ENCODE results near the gene NPAS3.

The NPAS3 gene

GRCh38 chr14:32940711-32941667 lies 2.3 kb downstream of the NPAS3 start:
- DNase-seq = no peak

DNA sequence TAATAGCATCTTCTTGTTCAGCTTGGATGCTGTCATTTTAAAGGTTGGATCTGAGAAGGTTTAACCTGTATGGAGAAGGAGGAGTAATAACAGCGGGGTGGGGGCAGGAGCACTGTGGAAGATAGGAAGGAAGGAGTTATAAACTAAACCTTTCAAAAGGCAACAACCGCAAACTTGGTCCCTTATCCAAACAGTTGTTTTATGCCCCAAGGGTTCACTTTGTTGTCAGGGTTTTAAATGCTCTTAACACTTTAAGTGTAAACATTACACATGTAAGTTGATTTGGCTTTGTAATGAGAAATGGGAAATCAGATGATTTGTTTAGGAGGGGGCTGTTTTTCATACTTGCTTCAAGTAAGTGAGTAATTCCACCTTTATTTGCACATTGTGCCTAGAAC lies 3.0 kb downstream of the NPAS3 start:
- no peak for DNase-seq

DNA sequence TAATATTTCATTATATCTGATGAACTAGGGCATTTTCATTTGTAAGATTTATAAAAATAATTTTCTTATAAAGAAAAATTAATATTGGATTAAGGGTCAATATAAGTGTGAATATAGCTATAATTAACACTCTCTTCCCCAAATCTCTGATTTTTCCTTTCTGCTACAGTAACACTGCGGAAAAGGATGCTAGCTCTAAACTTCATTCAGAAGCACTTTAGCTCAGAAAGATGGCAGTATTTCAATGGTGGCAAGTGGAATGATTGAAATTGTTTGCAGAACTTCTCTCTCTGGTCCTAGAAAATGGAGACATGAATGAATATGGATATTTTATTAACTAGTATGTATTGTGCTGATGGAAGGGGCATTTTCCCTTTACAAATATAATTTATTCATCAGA lies 8.4 kb downstream of the NPAS3 start:
- DNase-seq = no peak

GRCh38 chr14:32947792-32948191 lies 9.1 kb downstream of the NPAS3 start:
- DNase-seq = no peak

- DNase-seq = no peak
These were observed 11.9 kb downstream of the NPAS3 start for GRCh38 chr14:32950584-32950983.

- DNase-seq = no peak
These were observed 28.7 kb downstream of the NPAS3 start for GRCh38 chr14:32967421-32967820.

- no peak for DNase-seq
These were observed 30.4 kb downstream of the NPAS3 start for GRCh38 chr14:32968972-32969544.

- DNase-seq = no peak
These were observed 39.2 kb downstream of the NPAS3 start for GRCh38 chr14:32977913-32978312.

GRCh38 chr14:32978691-32979255 lies 40.1 kb downstream of the NPAS3 start:
- DNase-seq = no peak

DNA sequence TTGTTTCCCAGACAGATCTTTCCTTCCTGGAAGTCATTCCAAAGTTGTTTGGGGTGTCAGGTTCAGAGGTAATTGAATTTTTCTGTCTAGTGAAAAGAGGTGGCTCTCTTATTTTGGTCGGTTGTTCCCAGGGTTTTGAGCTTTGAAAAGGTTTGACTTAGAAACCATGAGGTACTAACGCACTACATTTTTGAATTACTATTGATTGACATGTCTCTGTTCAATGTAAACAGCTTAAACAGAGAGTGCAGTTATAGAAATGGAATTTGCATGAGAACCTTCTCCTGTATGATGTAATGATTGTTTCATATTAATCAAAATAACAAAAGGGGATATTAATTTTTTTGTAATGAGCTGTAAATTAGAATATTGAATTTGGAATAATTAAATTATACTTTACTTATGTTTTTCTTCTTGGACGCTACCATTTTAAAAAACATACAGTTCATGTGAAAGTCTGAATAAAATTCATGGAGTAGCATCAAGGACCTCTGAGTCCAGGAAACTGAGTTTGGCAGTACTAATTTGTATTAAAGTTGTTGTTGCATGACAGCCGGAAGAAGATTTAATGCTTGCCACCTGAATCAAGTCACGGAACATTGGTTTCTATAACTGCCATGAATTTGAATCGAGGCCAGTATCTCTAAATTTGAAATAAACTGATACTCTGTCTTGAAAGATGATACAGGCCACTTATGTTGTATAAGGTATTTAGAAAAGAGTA lies 41.7 kb downstream of the NPAS3 start:
- DNase-seq = no peak

DNA sequence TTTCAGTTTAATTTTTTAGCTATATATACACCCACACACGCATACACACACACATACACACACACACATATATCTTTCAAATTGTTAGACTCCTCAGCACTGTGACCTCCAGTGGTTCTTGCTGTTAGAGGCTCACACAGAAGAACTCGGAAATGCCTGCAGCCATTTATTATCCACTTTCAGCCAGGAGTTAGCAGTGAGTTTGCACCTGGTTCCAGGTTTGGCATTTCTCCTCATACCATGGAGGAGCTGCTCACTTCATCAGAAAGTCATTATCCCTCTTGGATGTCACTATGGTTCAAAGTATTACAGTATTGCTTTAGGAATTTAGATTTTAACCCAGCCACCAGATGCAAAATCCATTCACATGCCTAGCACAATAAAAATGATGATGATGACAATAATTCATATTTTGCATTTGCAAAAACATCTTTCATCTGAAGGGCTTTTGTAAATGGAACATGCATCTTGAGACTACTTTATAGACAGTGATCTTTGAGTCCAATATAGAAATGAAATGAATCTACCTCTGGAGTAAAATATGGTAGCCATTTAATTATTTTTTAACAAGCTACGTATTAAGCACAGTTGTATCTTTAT lies 42.3 kb downstream of the NPAS3 start:
- no peak for DNase-seq

DNA sequence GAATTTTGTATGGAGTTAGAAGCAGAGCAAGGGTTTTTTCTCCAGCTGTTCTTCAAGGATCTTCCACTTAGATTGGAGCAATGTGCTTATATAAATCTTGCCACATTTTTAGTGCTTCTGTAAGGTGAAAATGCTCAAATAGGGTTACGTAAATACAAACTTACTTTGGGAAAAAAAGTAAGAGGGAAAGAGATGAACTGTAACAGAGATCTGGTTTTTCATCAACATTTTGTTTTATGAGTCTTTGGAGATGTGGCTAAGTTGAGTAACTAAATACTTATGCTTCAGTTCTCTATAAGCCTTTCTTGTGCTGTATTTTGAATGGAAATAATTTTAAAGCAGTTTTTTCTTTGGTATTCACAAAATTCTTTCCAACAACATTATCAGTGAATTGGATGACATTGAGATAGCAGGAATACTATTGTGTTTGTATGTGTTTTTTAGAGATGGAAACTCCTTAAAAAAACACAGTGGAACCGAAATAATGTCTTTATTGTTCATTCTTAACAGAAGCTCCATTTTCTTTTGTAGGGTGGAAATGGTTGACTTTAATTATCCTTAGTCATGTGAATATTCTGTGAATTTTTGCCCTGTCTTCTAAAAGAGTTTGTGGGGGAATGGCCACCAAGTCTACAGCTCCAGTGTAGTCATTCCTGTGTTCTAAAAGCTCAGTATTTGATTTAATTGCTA lies 45.7 kb downstream of the NPAS3 start:
- no peak for DNase-seq

- DNase-seq = no peak
These were observed 47.2 kb downstream of the NPAS3 start for GRCh38 chr14:32985866-32986265.

DNA sequence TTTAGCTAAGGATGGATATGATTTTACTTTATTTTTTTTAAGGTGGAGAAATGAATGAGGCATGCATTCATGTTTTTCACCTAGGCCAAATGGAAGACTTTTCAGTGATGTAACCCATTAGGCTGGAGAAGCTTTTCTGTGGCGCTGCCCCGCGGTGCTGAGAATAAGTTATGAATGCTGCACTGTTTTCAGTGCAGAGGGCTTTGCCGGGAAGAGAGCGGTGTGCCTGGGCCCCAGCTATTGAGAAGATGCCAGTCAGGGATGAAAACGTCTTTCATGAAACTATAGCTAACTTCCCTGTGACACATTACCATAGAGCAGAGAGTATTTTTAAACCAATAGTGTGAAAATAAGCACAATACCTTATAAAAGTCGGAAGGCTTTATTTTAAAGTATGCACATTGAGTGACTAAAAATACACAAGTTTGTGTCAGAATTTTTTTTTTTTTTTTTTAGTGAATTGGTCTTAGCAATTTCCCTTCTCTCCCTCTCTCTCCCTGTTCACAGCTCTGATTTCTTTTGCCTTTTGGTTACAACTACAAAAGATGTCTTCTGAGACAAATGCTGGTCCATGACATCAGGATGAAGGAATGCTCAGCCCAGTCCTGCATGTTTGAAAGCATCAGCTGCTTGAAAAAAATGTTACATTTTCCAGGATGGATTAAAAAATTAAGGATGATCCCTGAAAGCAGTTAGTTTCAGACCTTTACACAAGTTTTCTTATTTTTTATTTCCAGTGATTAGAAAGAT lies 48.3 kb downstream of the NPAS3 start:
- no peak for DNase-seq

GRCh38 chr14:32991691-32992090 lies 53.0 kb downstream of the NPAS3 start:
- no peak for DNase-seq

DNA sequence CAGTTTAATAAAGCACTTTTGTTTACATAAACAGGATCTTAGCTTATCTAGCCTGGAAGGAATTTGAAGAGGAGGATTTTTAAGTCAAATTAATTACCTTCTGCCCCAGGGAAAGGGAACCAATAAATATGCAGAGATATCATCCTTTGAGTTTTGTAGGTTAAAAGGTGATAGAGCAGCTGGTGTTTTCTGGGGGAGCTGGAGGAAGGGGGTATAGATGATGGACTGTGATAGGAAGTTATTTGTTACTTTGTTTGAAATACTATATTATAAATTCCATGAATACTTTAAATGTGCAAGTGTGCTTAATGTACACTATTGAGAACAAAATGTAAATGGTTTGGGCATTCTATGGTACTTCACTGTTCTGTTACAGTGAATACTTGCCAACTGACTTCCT lies 55.2 kb downstream of the NPAS3 start:
- DNase-seq = no peak

GRCh38 chr14:32996343-32996742 lies 57.7 kb downstream of the NPAS3 start:
- no peak for DNase-seq

DNA sequence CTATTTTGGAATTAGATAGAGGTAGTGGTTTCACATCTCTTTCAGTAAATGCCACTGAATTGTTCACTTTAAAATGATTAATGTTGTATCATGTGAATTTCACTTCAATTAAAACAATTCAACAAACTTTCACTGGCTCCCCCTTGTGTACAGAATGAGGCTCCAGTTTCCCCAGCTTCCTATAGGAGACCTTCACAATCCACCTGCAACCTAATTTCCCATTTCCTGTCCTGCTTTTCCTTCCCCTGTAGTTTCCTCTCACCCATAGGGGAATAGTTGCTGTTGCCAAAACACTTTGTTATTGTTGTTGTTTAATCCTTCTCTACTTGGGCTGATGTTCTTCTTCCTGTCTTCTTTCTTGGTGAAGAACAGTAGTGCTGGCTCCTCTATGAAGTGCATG lies 59.8 kb downstream of the NPAS3 start:
- no peak for DNase-seq

- no peak for DNase-seq
These were observed 71.0 kb downstream of the NPAS3 start for GRCh38 chr14:33009673-33010072.

DNA sequence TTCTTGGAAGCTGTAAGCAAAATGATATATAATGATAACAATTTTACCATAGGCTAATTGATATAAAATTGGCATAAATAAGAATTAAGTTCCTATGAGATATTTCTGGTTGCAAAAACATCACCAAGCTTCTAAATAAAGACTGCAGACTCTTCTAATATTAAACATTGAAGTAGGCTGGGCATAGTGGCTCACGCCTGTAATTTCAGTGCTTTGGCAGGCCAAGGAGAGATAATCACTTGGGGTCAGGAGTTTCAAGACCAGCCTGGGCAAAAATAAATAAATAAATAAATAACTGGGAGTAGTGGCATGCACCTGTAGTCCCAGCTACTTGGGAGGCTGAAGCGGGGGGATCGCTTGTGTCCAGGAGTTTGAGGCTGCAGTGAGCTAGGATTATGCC lies 71.8 kb downstream of the NPAS3 start:
- no peak for DNase-seq

- DNase-seq = no peak
These were observed 76.0 kb downstream of the NPAS3 start for GRCh38 chr14:33014710-33015109.

DNA sequence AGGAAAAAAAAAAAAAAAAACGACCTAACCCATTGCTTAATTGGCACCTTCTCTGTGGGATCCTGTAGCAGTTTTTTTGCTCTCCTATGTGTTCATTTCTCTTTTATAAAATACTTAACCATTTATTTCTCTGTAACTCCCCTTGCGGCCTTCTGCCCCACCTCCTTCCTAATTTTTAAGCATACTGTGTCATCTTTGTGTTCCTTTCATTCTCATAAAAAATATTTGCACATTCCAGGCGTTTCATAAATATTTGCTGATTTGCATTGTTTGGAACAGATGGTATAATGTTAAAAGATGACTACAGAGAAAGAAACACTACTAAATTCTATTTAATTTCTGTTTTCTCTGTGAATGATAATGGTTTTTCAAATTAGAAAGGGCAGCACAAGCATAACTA lies 77.9 kb downstream of the NPAS3 start:
- DNase-seq = no peak

Measured in activated CD4-positive, alpha-beta T cell treated with anti-CD3 and anti-CD28 coated beads for 48 hours (primary cell).